Parathyroid adenoma (tissue), 2 donors: Measurements from ENCODE around the gene GPC5.

ENCODE experiments used
- H2AFZ ChIP-seq: fragments of 300-600 bp; sonication (generic); one replicate; pipeline ENCODE4 v1.7.0; 2017; ENCODE audit warnings: antibody characterized with exemption, mild to moderate bottlenecking
- H3K27ac ChIP-seq: fragments of 300-600 bp; sonication (generic); one replicate; pipeline ENCODE4 v1.7.0; 2017
- H3K27me3 ChIP-seq: fragments of 300-600 bp; sonication (generic); one replicate; pipeline ENCODE4 v1.7.0; 2017; ENCODE audit warnings: low read length; ENCODE audit not compliant: control insufficient read depth, insufficient read depth
- H3K36me3 ChIP-seq: fragments of 300-600 bp; sonication (generic); one replicate; pipeline ENCODE4 v1.7.0; 2017; ENCODE audit warnings: low read length; ENCODE audit not compliant: control insufficient read depth, insufficient read depth
- H3K4me1 ChIP-seq: fragments of 300-600 bp; sonication (generic); one replicate; pipeline ENCODE4 v1.7.0; 2017; ENCODE audit warnings: control low read depth
- H3K4me2 ChIP-seq: fragments of 300-600 bp; sonication (generic); one replicate; pipeline ENCODE4 v1.7.0; 2017; ENCODE audit warnings: low read length
- H3K4me3 ChIP-seq: fragments of 300-600 bp; sonication (generic); one replicate; pipeline ENCODE4 v1.7.0; 2017; ENCODE audit warnings: low read depth, low read length
- H3K79me2 ChIP-seq: fragments of 300-600 bp; sonication (generic); one replicate; pipeline ENCODE4 v1.7.0; 2017; ENCODE audit warnings: control low read depth
- H3K9ac ChIP-seq: fragments of 300-600 bp; sonication (generic); one replicate; pipeline ENCODE4 v1.7.0; 2017; ENCODE audit warnings: mild to moderate bottlenecking
- H3K9me3 ChIP-seq: fragments of 300-600 bp; sonication (generic); one replicate; pipeline ENCODE4 v1.7.0; 2017; ENCODE audit warnings: low read length; ENCODE audit not compliant: control insufficient read depth
- CTCF ChIP-seq: fragments of 300-600 bp; sonication (generic); IDR thresholded peaks from one replicate; pipeline ENCODE4 v1.7.0; 2017; ENCODE audit warnings: antibody characterized with exemption, mild to moderate bottlenecking
- donor health status: primary hyperparathyroidism.

The GPC5 gene

DNA sequence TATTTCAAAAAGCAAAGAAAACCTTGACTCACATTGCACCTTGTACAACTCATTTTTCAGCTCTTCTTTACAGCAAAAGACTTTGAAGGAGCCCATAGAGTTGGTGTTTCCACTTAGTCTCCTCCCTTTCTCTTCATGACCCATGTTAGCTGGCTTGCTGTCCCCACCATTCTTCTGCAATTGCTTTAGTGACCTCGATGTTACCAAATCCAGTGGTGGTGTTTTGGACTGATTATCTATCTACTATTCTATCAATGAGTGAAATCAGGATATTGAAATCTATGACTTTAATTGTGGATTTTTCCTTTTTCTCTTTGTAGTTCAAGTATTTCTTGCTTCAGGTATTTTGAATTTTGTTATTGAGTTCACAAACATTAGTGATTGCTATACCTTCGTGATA is 197.3 kb downstream of the GPC5 start:
- no peak for TF ChIP-seq CTCF
- no peak overlapping the region for H3K27ac ChIP-seq
- no peaks in the 10 kb centered on the region for H3K4me1 ChIP-seq
- H3K4me2 ChIP-seq: no peak overlapping the region
- no peak overlapping the region for H2AFZ ChIP-seq
- no peaks in the 10 kb centered on the region for H3K79me2 ChIP-seq
- no peaks in the 10 kb centered on the region for H3K9me3 ChIP-seq
- H3K4me3 ChIP-seq: no peak overlapping the region
- H3K9ac ChIP-seq: no peak overlapping the region
- H3K27me3 ChIP-seq: no peaks in the 10 kb centered on the region
- no peaks in the 10 kb centered on the region for H3K36me3 ChIP-seq

DNA sequence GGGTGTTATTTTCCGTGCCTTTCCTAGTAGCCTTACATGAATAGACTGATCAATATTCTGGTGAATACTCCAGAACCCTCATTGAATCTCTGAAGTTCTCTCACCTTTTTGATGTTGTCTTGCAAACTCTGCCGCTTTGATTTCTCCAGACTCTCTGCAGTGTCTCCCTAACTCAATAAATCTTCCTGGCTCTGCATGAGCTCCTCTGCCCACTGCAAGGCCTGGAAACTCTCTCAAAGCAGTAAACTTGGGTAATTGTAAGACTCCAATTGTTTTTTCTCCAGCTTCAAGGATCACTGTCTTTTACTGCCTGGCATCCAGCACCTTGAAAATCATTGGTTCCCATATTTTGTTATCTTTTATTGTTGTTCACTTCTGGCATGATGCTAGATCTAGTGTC is 198.4 kb downstream of the GPC5 start:
- no peaks in the 10 kb centered on the region for H3K36me3 ChIP-seq
- H2AFZ ChIP-seq: no peak overlapping the region
- H3K4me2 ChIP-seq: no peak overlapping the region
- H3K9me3 ChIP-seq: no peaks in the 10 kb centered on the region
- H3K27ac ChIP-seq: no peak overlapping the region
- H3K9ac ChIP-seq: no peak overlapping the region
- H3K79me2 ChIP-seq: no peaks in the 10 kb centered on the region
- H3K27me3 ChIP-seq: no peaks in the 10 kb centered on the region
- H3K4me3 ChIP-seq: no peak overlapping the region
- H3K4me1 ChIP-seq: no peaks in the 10 kb centered on the region
- no peak for TF ChIP-seq CTCF

- Histone ChIP-seq H3K36me3 (no peaks in the 10 kb centered on the region), H3K4me2 (no peak overlapping the region), H3K9ac (no peak overlapping the region), H3K79me2 (no peaks in the 10 kb centered on the region), H3K27me3 (no peaks in the 10 kb centered on the region), H3K4me3 (no peak overlapping the region), H3K9me3 (no peaks in the 10 kb centered on the region), H3K27ac (no peak overlapping the region), H2AFZ (no peak overlapping the region), H3K4me1 (no peaks in the 10 kb centered on the region)
- TF ChIP-seq CTCF: no peak
Observed at GRCh38 chr13:91598655-91599054, 200.2 kb downstream of the GPC5 start.

DNA sequence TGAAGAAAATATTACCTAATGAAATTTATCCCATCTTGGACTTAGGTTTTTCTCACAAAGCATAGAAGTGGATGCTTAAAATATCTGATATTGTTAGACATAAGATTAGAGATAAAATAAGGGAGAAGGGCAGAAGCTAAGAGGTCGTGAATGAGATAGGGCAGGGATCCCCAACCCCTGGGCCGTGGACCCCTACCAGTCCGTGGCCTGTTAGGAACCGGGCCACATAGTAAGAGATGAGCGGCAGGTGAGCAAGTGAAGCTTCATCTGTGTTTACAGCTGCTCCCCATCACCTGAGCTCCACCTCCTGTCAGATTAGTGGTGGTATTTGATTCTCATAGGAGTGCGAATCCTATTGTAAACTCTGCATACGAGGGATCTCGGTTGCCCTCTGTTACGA is 202.9 kb downstream of the GPC5 start:
- H3K36me3 ChIP-seq: no peaks in the 10 kb centered on the region
- H3K27me3 ChIP-seq: no peaks in the 10 kb centered on the region
- no peak for TF ChIP-seq CTCF
- H3K79me2 ChIP-seq: no peaks in the 10 kb centered on the region
- H3K4me3 ChIP-seq: no peak overlapping the region
- no peak overlapping the region for H3K4me2 ChIP-seq
- H2AFZ ChIP-seq: no peak overlapping the region
- H3K9ac ChIP-seq: no peak overlapping the region
- H3K4me1 ChIP-seq: no peaks in the 10 kb centered on the region
- no peak overlapping the region for H3K27ac ChIP-seq
- H3K9me3 ChIP-seq: no peaks in the 10 kb centered on the region

DNA sequence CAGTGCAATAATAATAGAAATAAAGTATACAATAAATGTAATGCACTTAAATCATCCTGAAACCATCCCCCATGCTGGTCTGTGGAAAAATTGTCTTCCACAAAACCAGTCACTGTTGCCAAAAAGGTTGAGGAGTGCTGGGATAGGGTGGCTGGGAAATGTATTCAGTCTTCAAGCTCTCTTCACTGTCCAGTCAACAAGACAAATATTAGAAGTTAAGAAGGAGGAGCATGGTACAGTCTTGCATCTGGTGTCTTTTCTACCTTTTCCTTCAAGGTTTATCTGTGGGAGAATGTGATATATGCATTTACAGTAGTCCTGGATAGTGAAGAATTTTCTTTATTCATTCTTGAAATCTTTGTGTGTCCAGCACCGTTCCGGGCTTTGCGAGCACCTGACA is 203.4 kb downstream of the GPC5 start:
- Histone ChIP-seq H3K9ac (no peak overlapping the region), H3K9me3 (no peaks in the 10 kb centered on the region), H3K4me2 (no peak overlapping the region), H3K36me3 (no peaks in the 10 kb centered on the region), H2AFZ (no peak overlapping the region), H3K27me3 (no peaks in the 10 kb centered on the region), H3K27ac (no peak overlapping the region), H3K4me1 (no peaks in the 10 kb centered on the region), H3K4me3 (no peak overlapping the region), H3K79me2 (no peaks in the 10 kb centered on the region)
- no peak for TF ChIP-seq CTCF
